Measurements from ENCODE around the gene KIAA0232. TPM values are rescaled to one million over a fixed set of nuclear protein-coding genes. Genes with fewer than 3 reads are reported as not detected.

The KIAA0232 gene
- total and polyA plus RNA-seq, 9 donors = 8.7 to 41.4 (median 38.5) TPM

GRCh38 chr4:6851962-6852361 is 69.4 kb downstream of the KIAA0232 start:
- H3K27ac ChIP-seq = no peak overlapping the region
- H3K4me3 ChIP-seq = no peak overlapping the region
- H3K4me1 ChIP-seq (ENCODE audit: insufficient read depth) = peaks cover 5% of the 10 kb centered on the region
- no peak for DNase-seq
- WGBS, 3 donors = 55 to 66% (median 56%) methylated on average over 2 of the region's 2 CpGs
- no peaks in the 10 kb centered on the region for H3K36me3 ChIP-seq
- no peaks in the 10 kb centered on the region for H3K9me3 ChIP-seq
- intact Hi-C loops (cut with DNase I) = no loop called here
- no peaks in the 10 kb centered on the region for H3K27me3 ChIP-seq
- TF ChIP-seq POLR2A (IDR thresholded peaks at IDR 0.05) (no peak), CTCF (IDR thresholded peaks at IDR 0.05) (no peak), EP300 (IDR thresholded peaks at IDR 0.05) (no peak)

- intact Hi-C loops (cut with DNase I) = no loop called here
- 0 to 54% (median 0%) methylated on average over 1 of the region's 1 CpG for WGBS, 3 donors
- Histone ChIP-seq H3K4me3 (no peak overlapping the region), H3K9me3 (no peaks in the 10 kb centered on the region), H3K27ac (no peak overlapping the region), H3K4me1 (ENCODE audit: insufficient read depth) (peaks cover 8% of the 10 kb centered on the region), H3K27me3 (no peaks in the 10 kb centered on the region), H3K36me3 (no peaks in the 10 kb centered on the region)
- no peak for DNase-seq
- no peak for TF ChIP-seq EP300 (IDR thresholded peaks at IDR 0.05)
- no peak for TF ChIP-seq CTCF (IDR thresholded peaks at IDR 0.05)
- TF ChIP-seq POLR2A (IDR thresholded peaks at IDR 0.05) = no peak
These were observed 70.1 kb downstream of the KIAA0232 start for GRCh38 chr4:6852582-6852981.

- no peaks in the 10 kb centered on the region for H3K9me3 ChIP-seq
- no peaks in the 10 kb centered on the region for H3K36me3 ChIP-seq
- H3K27me3 ChIP-seq = no peaks in the 10 kb centered on the region
- H3K4me1 ChIP-seq (ENCODE audit: insufficient read depth) = peaks cover 10% of the 10 kb centered on the region
- DNase-seq = no peak
- H3K4me3 ChIP-seq = no peak overlapping the region
- TF ChIP-seq CTCF (IDR thresholded peaks at IDR 0.05) (no peak), POLR2A (IDR thresholded peaks at IDR 0.05) (no peak), EP300 (IDR thresholded peaks at IDR 0.05) (no peak)
- WGBS, 3 donors = 92% methylated on average over 7 of the region's 7 CpGs
- H3K27ac ChIP-seq = no peak overlapping the region
- intact Hi-C loops (cut with DNase I) = no loop called here
These were observed 71.7 kb downstream of the KIAA0232 start for GRCh38 chr4:6854098-6854744.

GRCh38 chr4:6855692-6856297 is 73.3 kb downstream of the KIAA0232 start:
- Histone ChIP-seq H3K4me3 (no peak overlapping the region), H3K4me1 (ENCODE audit: insufficient read depth) (peaks cover 14% of the 10 kb centered on the region), H3K36me3 (no peaks in the 10 kb centered on the region), H3K27me3 (no peaks in the 10 kb centered on the region), H3K9me3 (no peaks in the 10 kb centered on the region), H3K27ac (peak overlapping the region in 1 of 2 donors; percentile 17)
- WGBS, 3 donors = 58 to 68% (median 62%) methylated on average over 11 of the region's 11 CpGs
- intact Hi-C loops (cut with DNase I) = no loop called here
- no peak for TF ChIP-seq EP300 (IDR thresholded peaks at IDR 0.05)
- TF ChIP-seq CTCF (IDR thresholded peaks at IDR 0.05) = no peak
- TF ChIP-seq POLR2A (IDR thresholded peaks at IDR 0.05) = no peak
- DNase-seq = no peak
